Gastroesophageal sphincter (tissue), 4 donors: Measurements from ENCODE around the gene DEFB129. TPM values are rescaled to one million over a fixed set of nuclear protein-coding genes. Genes with fewer than 3 reads are reported as not detected.

Experiments used
- ATAC-seq: fragments of 150-250 bp; one replicate; pipeline ENCODE4 v1.9.1; 2016; ENCODE audit warnings: mild to moderate bottlenecking, moderate library complexity
- H3K27ac ChIP-seq, 4 donors: fragments of 200-600 bp; sonication (generic) in 3 of 4; 1 replicate in 3 of 4; 2 replicates in 1 of 4; pipeline ENCODE4 v1.5.1; 2016 to 2019
- H3K27me3 ChIP-seq: fragments of 200-600 bp; sonication (generic); one replicate; pipeline ENCODE4 v1.5.1; 2019
- H3K36me3 ChIP-seq, 2 donors: fragments of 200-600 bp; sonication (generic); one replicate each; pipeline ENCODE4 v1.5.1; 2019; ENCODE audit warnings: control low read depth in 1 of 2
- H3K4me1 ChIP-seq, 3 donors: fragments of 200-600 bp; sonication (generic); 1 replicate in 2 of 3; 2 replicates in 1 of 3; pipeline ENCODE4 v1.5.1; 2016 to 2019; ENCODE audit warnings: control low read depth in 2 of 3
- H3K4me3 ChIP-seq, 2 donors: fragments of 200-600 bp; sonication (generic); one replicate each; pipeline ENCODE4 v1.5.1; 2019; ENCODE audit warnings: mild to moderate bottlenecking in 1 of 2, moderate library complexity in 1 of 2
- H3K9me3 ChIP-seq, 3 donors: fragments of 200-600 bp; sonication (generic); one replicate each; pipeline ENCODE4 v1.5.1; 2017 to 2019; ENCODE audit warnings: control low read depth in 2 of 3
- EP300 ChIP-seq: sonication (generic); formaldehyde crosslinking; IDR thresholded peaks from one replicate; pipeline ENCODE4 v1.6.1; 2017; ENCODE audit warnings: antibody characterized with exemption, mild to moderate bottlenecking
- POLR2A ChIP-seq, 2 donors: fragments of 450-650 bp; IDR thresholded peaks; one replicate each; pipeline ENCODE4 v1.6.1; 2017; ENCODE audit warnings: antibody characterized with exemption in 2 of 2, mild to moderate bottlenecking in 2 of 2, moderate library complexity in 1 of 2
- POLR2AphosphoS5 ChIP-seq: sonication (generic); formaldehyde crosslinking; IDR thresholded peaks from one replicate; pipeline ENCODE4 v1.6.1; 2017; ENCODE audit warnings: antibody characterized with exemption
- WGBS, 2 donors: methylation state at CpG; one replicate each; pipeline ENCODE4 v1.1.5; 2018; ENCODE audit warnings: low coverage in 1 of 2; 5-methylcytosine and 5-hydroxymethylcytosine counted together
- total RNA-seq, 4 donors: library from RNA; depleted of rRNA; stranded (reverse); fragments of >200 nt; gene quantifications; one replicate each; pipeline ENCODE4 v1.1.0, GENCODE V29; 2016
- TF ChIP-seq, protein P1 (sequence below), 4 experiments: fragments of 200-600 bp in 2 of 4; fragments of 450-650 bp in 2 of 4; sonication (generic) in 1 of 4; IDR thresholded peaks; one replicate each; pipeline ENCODE4 v1.5.1; 2017 to 2019; ENCODE audit warnings: antibody characterized with exemption in 4 of 4, mild to moderate bottlenecking in 2 of 4, moderate library complexity in 2 of 4

The DEFB129 gene
- total RNA-seq, 4 donors from 2014 or later = not detected

DNA sequence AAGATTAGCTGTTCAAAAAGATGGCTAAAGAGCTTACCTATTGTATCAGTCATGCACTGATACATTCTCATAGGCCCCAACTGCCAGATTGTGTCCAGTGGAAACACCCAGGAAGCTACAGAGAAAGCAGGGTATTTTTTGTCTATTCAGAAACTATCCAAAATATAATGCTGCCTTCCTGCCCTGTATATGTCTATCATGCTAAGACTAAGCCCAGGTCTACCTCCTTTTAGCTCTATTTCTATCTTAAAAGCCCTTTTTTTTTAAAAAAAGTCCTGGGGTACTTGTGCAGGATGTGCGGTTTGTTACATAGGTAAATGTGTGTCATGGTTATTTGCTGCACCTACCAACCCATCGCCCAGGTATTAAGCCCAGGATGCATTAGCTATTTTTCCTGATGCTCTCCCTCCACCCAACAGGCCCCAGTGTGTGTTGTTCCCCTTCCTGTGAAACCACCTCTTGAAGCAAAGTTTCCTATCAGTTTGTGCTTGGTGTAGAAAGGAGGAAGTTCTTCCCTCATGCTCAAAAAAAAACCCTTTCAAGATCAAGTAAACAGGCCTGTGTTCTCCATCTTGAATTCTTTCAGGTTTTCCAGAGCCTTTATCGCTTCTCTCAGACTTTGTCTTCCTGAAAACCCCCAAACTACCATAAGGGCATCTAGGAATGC is 514 bp downstream of the DEFB129 start:
- H3K36me3 ChIP-seq = no peaks in the 10 kb centered on the region
- H3K4me3 ChIP-seq = no peak overlapping the region
- 78 to 100% methylated on average over 2 to 3 of the region's 3 CpGs for WGBS, 2 donors
- no peak overlapping the region for H3K27ac ChIP-seq
- H3K4me1 ChIP-seq = no peaks in the 10 kb centered on the region
- TF ChIP-seq, protein P1, sequence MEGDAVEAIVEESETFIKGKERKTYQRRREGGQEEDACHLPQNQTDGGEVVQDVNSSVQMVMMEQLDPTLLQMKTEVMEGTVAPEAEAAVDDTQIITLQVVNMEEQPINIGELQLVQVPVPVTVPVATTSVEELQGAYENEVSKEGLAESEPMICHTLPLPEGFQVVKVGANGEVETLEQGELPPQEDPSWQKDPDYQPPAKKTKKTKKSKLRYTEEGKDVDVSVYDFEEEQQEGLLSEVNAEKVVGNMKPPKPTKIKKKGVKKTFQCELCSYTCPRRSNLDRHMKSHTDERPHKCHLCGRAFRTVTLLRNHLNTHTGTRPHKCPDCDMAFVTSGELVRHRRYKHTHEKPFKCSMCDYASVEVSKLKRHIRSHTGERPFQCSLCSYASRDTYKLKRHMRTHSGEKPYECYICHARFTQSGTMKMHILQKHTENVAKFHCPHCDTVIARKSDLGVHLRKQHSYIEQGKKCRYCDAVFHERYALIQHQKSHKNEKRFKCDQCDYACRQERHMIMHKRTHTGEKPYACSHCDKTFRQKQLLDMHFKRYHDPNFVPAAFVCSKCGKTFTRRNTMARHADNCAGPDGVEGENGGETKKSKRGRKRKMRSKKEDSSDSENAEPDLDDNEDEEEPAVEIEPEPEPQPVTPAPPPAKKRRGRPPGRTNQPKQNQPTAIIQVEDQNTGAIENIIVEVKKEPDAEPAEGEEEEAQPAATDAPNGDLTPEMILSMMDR (IDR thresholded peaks at IDR 0.05) = no peak
- TF ChIP-seq POLR2A (IDR thresholded peaks at IDR 0.05) = no peak
- no peak for TF ChIP-seq EP300
- TF ChIP-seq POLR2AphosphoS5 = no peak
- H3K9me3 ChIP-seq = no peaks in the 10 kb centered on the region
- no peak for ATAC-seq
- peaks cover 9% of the 10 kb centered on the region for H3K27me3 ChIP-seq

DNA sequence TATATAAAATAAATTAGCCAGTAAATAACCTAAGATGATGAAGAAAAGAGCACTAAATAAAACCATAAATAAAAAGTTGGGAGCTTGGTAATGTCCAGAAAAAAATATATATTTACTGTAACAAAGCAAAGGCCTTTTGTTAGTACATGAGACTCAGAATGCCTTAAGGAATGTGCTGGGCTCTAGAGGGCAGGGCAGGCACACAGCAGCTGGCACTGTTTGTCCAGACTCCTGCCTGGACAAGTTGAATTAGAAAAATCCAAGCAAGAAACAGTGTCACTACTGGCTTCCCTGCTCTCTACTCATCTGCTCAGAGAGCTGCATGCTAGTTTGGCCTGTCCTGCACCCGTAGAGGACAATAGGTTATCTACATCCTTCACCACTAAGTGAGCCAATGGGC is 8.8 kb downstream of the DEFB129 start:
- no peak for ATAC-seq
- Histone ChIP-seq H3K36me3 (no peaks in the 10 kb centered on the region), H3K27ac (no peak overlapping the region), H3K27me3 (peaks cover 13% of the 10 kb centered on the region), H3K4me3 (no peak overlapping the region), H3K9me3 (no peaks in the 10 kb centered on the region), H3K4me1 (no peaks in the 10 kb centered on the region)
- 33 to 67% methylated on average over 1 of the region's 1 CpG for WGBS, 2 donors
- TF ChIP-seq POLR2A (IDR thresholded peaks at IDR 0.05) (no peak), POLR2AphosphoS5 (no peak), EP300 (no peak)
- TF ChIP-seq, protein P1 (IDR thresholded peaks at IDR 0.05) = no peak

DNA sequence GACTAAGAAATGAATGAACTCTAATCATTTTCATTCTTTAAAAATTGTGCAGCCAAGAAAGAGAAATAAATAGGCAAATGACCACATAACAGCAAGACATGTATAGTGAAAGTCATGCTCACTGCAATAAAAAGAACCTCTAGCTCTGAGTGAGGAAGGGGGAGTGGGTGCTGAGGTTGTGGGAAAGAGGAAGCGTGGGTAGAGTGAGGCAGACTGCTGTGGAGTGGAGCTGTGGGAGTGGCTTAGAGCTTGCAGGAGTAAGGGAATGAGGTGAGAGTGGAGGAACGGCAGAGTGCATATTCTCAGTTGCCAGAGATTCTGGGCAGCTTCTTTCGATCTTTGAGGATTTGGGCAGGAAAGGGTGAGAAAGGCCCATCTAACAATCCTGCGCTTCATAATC is 10.4 kb downstream of the DEFB129 start:
- ATAC-seq = no peak
- Histone ChIP-seq H3K4me1 (no peaks in the 10 kb centered on the region), H3K4me3 (peak overlapping the region in 1 of 2 donors; percentile 18), H3K36me3 (no peaks in the 10 kb centered on the region), H3K27me3 (peaks cover 21% of the 10 kb centered on the region), H3K27ac (no peak overlapping the region), H3K9me3 (no peaks in the 10 kb centered on the region)
- WGBS, 2 donors = 31 to 39% methylated on average over 4 of the region's 4 CpGs
- TF ChIP-seq POLR2A (IDR thresholded peaks at IDR 0.05) (no peak), EP300 (no peak), POLR2AphosphoS5 (no peak)
- TF ChIP-seq, protein P1 (IDR thresholded peaks at IDR 0.05) = no peak

DNA sequence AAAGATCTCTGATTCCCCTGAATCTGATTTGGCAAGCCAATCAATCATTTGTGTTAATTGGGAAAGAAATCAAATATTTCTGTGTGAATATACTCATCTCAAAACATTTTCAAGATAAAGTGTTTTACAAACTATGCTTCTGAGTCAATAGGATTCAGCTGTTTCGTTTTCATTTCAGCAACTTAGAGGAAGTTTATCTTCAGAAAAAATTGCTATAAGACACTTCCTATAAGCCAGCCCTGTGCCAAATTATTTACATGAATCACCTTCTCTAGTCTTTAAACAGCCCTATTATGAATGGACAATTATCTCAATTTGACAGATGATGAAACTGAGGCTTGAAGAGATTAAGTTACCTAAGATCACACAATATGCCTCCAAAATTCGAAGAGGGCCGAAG is 10.9 kb downstream of the DEFB129 start:
- H3K4me3 ChIP-seq = peak overlapping the region in 1 of 2 donors; percentile 18
- no peak for ATAC-seq
- TF ChIP-seq EP300 (no peak), POLR2A (IDR thresholded peaks at IDR 0.05) (no peak), POLR2AphosphoS5 (no peak)
- TF ChIP-seq, protein P1 (IDR thresholded peaks at IDR 0.05) = no peak
- WGBS, 2 donors = 52 to 58% methylated on average over 3 of the region's 3 CpGs
- H3K27ac ChIP-seq = no peak overlapping the region
- H3K9me3 ChIP-seq = no peaks in the 10 kb centered on the region
- H3K36me3 ChIP-seq = no peaks in the 10 kb centered on the region
- no peaks in the 10 kb centered on the region for H3K4me1 ChIP-seq
- peaks cover 21% of the 10 kb centered on the region for H3K27me3 ChIP-seq

DNA sequence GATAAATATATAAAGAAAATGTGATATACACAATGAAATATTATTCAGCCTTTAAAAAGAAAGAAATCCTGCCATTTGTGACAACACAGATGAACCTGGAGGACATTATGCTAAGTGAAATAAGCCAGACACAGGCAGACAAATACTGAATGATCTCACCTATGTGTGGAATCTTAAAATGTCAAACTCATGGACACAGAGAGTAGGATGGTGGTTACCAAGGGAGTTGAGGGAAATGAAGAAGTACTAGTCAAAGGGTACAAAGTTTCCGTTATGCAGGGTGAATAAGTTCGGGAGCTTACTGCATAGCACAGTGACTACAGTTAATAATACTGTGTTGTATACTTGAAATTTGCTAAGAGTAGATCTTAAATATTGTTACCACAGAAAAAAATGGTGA is 15.8 kb downstream of the DEFB129 start:
- H3K4me1 ChIP-seq = no peaks in the 10 kb centered on the region
- WGBS, 2 donors = 70 to 74% methylated on average over 2 of the region's 2 CpGs
- H3K9me3 ChIP-seq = peaks cover 0 to 4% (median 0%) of the 10 kb centered on the region in 3 donors
- peaks cover 21% of the 10 kb centered on the region for H3K27me3 ChIP-seq
- no peak for ATAC-seq
- no peaks in the 10 kb centered on the region for H3K36me3 ChIP-seq
- TF ChIP-seq EP300 (no peak), POLR2A (IDR thresholded peaks at IDR 0.05) (no peak)
- TF ChIP-seq, protein P1 (IDR thresholded peaks at IDR 0.05) = no peak
- no peak overlapping the region for H3K27ac ChIP-seq
- no peak overlapping the region for H3K4me3 ChIP-seq
